ENCODE data around the gene GOLT1A. TPM values are rescaled to one million over a fixed set of nuclear protein-coding genes. Genes with fewer than 3 reads are reported as not detected.

GOLT1A gene
- total and polyA plus RNA-seq, 7 donors, result 9.6 to 12.5 (median 12.0) TPM; not detected in 4

- intact Hi-C loops (cut with DNase I), result no loop called here
- Histone ChIP-seq H3K27ac (no peak overlapping the region), H3K27me3 (no peaks in the 10 kb centered on the region), H3K36me3 (no peaks in the 10 kb centered on the region), H3K4me1 (peaks cover 0 to 17% (median 11%) of the 10 kb centered on the region in 4 donors), H3K4me3 (no peak overlapping the region), H3K9me3 (no peaks in the 10 kb centered on the region)
- DNase-seq, result no peak
- TF ChIP-seq POLR2AphosphoS5 (IDR thresholded peaks at IDR 0.05), result no peak
- TF ChIP-seq POLR2A (IDR thresholded peaks at IDR 0.05), result no peak
- no peak for TF ChIP-seq CTCF (IDR thresholded peaks at IDR 0.05)
- TF ChIP-seq EP300 (IDR thresholded peaks at IDR 0.05), result no peak
- 91 to 92% methylated on average over 12 of the region's 12 CpGs for WGBS, 2 donors
These were observed 47.5 kb upstream of the GOLT1A start for GRCh38 chr1:204261266-204261665.

DNA sequence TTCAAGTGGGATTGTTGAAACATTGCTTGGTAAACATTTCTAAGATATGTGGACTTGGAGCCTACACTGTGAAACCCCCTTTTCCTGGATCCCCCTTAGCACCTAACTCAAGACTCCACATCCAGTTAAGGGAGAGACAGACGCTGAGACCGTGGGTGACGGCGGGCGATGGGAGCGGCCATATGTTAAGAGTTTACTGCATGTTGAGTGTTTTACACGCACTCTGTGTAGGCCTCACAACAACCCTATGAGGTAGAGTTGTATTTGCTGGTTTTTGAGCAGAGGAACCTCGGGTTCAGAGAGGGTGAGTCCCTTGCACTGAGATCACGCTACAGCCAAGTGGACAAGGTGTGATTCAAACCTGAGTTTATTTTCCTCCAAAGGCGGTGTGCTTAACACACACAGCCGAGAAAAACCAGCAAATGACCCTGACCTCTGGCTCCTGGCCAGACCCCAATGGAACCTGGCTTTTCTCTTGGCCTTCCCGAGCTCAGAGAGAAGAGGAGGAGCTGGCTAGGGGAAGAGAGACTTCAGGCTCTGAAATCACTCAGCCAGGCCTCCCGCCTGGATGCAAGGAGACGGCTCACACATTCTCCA, 46.9 kb upstream of the GOLT1A start:
- Histone ChIP-seq H3K27ac (no peak overlapping the region), H3K36me3 (no peaks in the 10 kb centered on the region), H3K4me1 (peaks cover 0 to 17% (median 11%) of the 10 kb centered on the region in 4 donors), H3K4me3 (no peak overlapping the region), H3K27me3 (no peaks in the 10 kb centered on the region), H3K9me3 (no peaks in the 10 kb centered on the region)
- TF ChIP-seq CTCF (IDR thresholded peaks at IDR 0.05) (no peak), EP300 (IDR thresholded peaks at IDR 0.05) (no peak), POLR2AphosphoS5 (IDR thresholded peaks at IDR 0.05) (no peak), POLR2A (IDR thresholded peaks at IDR 0.05) (no peak)
- DNase-seq, result no peak
- intact Hi-C loops (cut with DNase I), result no loop called here
- 82 to 88% methylated on average over 14 of the region's 14 CpGs for WGBS, 2 donors

DNA sequence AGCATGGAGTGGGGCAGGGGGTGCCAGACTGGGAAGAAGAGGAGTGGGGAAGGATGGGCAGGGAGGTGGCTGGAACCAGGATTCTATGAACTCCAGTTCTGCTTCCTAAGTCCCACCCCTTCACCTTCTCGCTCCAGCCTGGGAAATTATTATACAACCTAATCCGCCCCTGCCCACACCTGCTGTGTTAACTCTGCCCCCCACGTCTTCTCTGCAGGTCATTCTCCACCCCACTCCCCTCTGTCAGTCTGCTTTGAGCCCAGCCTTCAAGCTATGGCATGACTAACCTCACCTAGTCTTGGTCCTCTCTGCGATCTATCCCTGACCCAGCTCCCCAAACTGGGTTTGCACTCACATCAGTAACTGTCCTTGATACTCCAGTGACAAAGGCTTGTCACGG, 46.0 kb upstream of the GOLT1A start:
- H3K36me3 ChIP-seq, result no peaks in the 10 kb centered on the region
- peaks cover 0 to 17% (median 11%) of the 10 kb centered on the region in 4 donors for H3K4me1 ChIP-seq
- no peaks in the 10 kb centered on the region for H3K27me3 ChIP-seq
- no peak overlapping the region for H3K27ac ChIP-seq
- intact Hi-C loops (cut with DNase I), result no loop called here
- no peak overlapping the region for H3K4me3 ChIP-seq
- TF ChIP-seq EP300 (IDR thresholded peaks at IDR 0.05), result no peak
- TF ChIP-seq POLR2A (IDR thresholded peaks at IDR 0.05), result no peak
- TF ChIP-seq CTCF (IDR thresholded peaks at IDR 0.05), result no peak
- no peak for TF ChIP-seq POLR2AphosphoS5 (IDR thresholded peaks at IDR 0.05)
- no peak for DNase-seq
- no peaks in the 10 kb centered on the region for H3K9me3 ChIP-seq
- 47 to 83% methylated on average over 5 of the region's 5 CpGs for WGBS, 2 donors

- no peak overlapping the region for H3K4me3 ChIP-seq
- intact Hi-C loops (cut with DNase I), result no loop called here
- H3K36me3 ChIP-seq, result no peaks in the 10 kb centered on the region
- 84 to 90% methylated on average over 18 of the region's 18 CpGs for WGBS, 2 donors
- TF ChIP-seq POLR2A (IDR thresholded peaks at IDR 0.05), result no peak
- TF ChIP-seq CTCF (IDR thresholded peaks at IDR 0.05), result no peak
- TF ChIP-seq POLR2AphosphoS5 (IDR thresholded peaks at IDR 0.05), result no peak
- TF ChIP-seq EP300 (IDR thresholded peaks at IDR 0.05), result no peak
- no peak for DNase-seq
- no peak overlapping the region for H3K27ac ChIP-seq
- peaks cover 0 to 12% (median 11%) of the 10 kb centered on the region in 4 donors for H3K4me1 ChIP-seq
- no peaks in the 10 kb centered on the region for H3K9me3 ChIP-seq
- H3K27me3 ChIP-seq, result no peaks in the 10 kb centered on the region
These were observed 45.4 kb upstream of the GOLT1A start for GRCh38 chr1:204259196-204259595.
